ENCODE data around the gene H1-8. TPM values are rescaled to one million over a fixed set of nuclear protein-coding genes. Genes with fewer than 3 reads are reported as not detected.

H1-8 gene
- total RNA-seq, 4 donors from 2014 or later: not detected

DNA sequence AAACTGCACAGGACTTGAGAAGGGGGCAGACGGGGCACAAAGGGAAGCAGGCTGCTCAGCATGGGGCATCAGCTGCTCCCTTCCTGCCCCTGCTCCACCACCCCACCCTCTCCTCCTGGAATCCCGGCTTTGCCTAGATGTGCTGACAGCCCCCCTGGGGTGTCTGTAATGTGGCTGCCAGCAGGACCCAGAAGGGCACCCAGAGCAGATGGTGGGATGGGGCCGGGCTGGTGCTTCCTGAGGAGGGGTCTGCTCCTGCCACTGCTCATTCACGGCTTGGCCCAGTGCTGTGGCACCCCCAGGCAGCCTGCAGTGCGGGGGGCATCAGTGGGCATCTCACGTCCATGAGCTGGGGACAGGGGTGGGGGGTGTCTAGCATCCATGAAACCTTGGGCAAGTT is 10.2 kb downstream of the H1-8 start:
- Histone ChIP-seq H3K4me3 (no peak overlapping the region), H3K36me3 (peaks cover 18% of the 10 kb centered on the region), H3K27me3 (no peaks in the 10 kb centered on the region), H3K4me1 (peaks cover 48% of the 10 kb centered on the region), H3K27ac (no peak overlapping the region), H3K9me3 (no peaks in the 10 kb centered on the region)
- TF ChIP-seq POLR2A (IDR thresholded peaks at IDR 0.05) (no peak), POLR2AphosphoS5 (IDR thresholded peaks at IDR 0.05) (no peak), EP300 (IDR thresholded peaks at IDR 0.05) (no peak)
- TF ChIP-seq, protein P1, sequence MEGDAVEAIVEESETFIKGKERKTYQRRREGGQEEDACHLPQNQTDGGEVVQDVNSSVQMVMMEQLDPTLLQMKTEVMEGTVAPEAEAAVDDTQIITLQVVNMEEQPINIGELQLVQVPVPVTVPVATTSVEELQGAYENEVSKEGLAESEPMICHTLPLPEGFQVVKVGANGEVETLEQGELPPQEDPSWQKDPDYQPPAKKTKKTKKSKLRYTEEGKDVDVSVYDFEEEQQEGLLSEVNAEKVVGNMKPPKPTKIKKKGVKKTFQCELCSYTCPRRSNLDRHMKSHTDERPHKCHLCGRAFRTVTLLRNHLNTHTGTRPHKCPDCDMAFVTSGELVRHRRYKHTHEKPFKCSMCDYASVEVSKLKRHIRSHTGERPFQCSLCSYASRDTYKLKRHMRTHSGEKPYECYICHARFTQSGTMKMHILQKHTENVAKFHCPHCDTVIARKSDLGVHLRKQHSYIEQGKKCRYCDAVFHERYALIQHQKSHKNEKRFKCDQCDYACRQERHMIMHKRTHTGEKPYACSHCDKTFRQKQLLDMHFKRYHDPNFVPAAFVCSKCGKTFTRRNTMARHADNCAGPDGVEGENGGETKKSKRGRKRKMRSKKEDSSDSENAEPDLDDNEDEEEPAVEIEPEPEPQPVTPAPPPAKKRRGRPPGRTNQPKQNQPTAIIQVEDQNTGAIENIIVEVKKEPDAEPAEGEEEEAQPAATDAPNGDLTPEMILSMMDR (IDR thresholded peaks at IDR 0.05): no peak
- WGBS: 70% methylated on average over 3 of the region's 6 CpGs
- no peak for DNase-seq (ENCODE audit: low spot score in 2 of 2)

- Histone ChIP-seq H3K4me1 (peaks cover 52% of the 10 kb centered on the region), H3K4me3 (no peak overlapping the region), H3K27ac (no peak overlapping the region), H3K27me3 (no peaks in the 10 kb centered on the region), H3K9me3 (no peaks in the 10 kb centered on the region), H3K36me3 (peaks cover 19% of the 10 kb centered on the region)
- 38% methylated on average over 15 of the region's 15 CpGs for WGBS
- no peak for DNase-seq (ENCODE audit: low spot score in 2 of 2)
- TF ChIP-seq POLR2A (IDR thresholded peaks at IDR 0.05) (no peak), POLR2AphosphoS5 (IDR thresholded peaks at IDR 0.05) (no peak), EP300 (IDR thresholded peaks at IDR 0.05) (no peak)
- TF ChIP-seq, protein P1 (IDR thresholded peaks at IDR 0.05): no peak
Measured at GRCh38 chr3:129553719-129554118, 10.7 kb downstream of the H1-8 start.

DNA sequence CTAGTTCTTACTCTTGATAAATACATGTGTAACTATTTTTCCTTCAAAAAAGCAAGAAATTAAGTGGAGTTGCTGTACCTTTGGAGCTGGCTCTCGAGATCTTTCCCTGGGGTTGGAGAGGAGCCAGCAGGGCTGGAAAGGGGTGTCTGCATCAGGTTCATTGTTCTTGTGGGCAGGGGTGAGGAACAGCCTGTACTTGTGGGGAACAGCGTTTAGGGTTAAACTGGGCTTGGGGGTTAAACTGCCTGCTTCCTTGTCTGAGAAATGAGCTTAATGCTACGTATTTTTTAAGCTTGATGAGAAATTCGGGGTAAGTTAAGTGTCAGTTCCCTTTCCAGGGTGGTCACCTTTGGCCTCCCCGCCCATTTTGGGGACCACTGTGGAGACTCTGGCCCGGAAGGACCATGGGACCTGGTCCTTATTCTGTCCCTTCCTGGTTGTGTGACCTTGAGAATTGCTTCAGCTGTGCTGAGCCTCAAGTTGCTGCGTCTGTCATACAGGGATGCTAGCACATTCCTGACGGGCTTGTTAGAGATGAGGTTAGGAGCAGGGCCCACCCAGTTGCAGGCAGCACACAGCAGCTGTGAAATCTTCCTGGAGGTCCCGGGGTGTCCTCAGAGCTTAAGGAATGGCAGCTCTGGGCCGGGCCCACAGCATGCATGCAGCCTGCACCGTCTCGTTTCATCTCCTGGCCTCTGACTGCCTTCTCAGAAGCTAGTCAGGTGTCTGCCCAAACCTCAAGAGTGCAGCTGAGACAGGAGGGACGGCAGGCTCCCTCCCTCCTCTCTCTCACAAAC is 11.6 kb downstream of the H1-8 start:
- WGBS: 56% methylated on average over 11 of the region's 13 CpGs
- no peak for DNase-seq (ENCODE audit: low spot score in 2 of 2)
- Histone ChIP-seq H3K27me3 (no peaks in the 10 kb centered on the region), H3K27ac (no peak overlapping the region), H3K9me3 (no peaks in the 10 kb centered on the region), H3K36me3 (peaks cover 21% of the 10 kb centered on the region), H3K4me3 (no peak overlapping the region), H3K4me1 (peaks cover 60% of the 10 kb centered on the region)
- TF ChIP-seq POLR2A (IDR thresholded peaks at IDR 0.05) (no peak), EP300 (IDR thresholded peaks at IDR 0.05) (no peak), POLR2AphosphoS5 (IDR thresholded peaks at IDR 0.05) (no peak)
- TF ChIP-seq, protein P1 (IDR thresholded peaks at IDR 0.05): no peak

- TF ChIP-seq POLR2AphosphoS5 (IDR thresholded peaks at IDR 0.05) (no peak), EP300 (IDR thresholded peaks at IDR 0.05) (no peak), POLR2A (IDR thresholded peaks at IDR 0.05) (no peak)
- TF ChIP-seq, protein P1 (IDR thresholded peaks at IDR 0.05): no peak
- Histone ChIP-seq H3K4me1 (peaks cover 66% of the 10 kb centered on the region), H3K27ac (no peak overlapping the region), H3K27me3 (no peaks in the 10 kb centered on the region), H3K9me3 (no peaks in the 10 kb centered on the region), H3K4me3 (no peak overlapping the region), H3K36me3 (peaks cover 27% of the 10 kb centered on the region)
- 74% methylated on average over 13 of the region's 15 CpGs for WGBS
- no peak for DNase-seq (ENCODE audit: low spot score in 2 of 2)
Measured at GRCh38 chr3:129555153-129555550, 12.2 kb downstream of the H1-8 start.

DNA sequence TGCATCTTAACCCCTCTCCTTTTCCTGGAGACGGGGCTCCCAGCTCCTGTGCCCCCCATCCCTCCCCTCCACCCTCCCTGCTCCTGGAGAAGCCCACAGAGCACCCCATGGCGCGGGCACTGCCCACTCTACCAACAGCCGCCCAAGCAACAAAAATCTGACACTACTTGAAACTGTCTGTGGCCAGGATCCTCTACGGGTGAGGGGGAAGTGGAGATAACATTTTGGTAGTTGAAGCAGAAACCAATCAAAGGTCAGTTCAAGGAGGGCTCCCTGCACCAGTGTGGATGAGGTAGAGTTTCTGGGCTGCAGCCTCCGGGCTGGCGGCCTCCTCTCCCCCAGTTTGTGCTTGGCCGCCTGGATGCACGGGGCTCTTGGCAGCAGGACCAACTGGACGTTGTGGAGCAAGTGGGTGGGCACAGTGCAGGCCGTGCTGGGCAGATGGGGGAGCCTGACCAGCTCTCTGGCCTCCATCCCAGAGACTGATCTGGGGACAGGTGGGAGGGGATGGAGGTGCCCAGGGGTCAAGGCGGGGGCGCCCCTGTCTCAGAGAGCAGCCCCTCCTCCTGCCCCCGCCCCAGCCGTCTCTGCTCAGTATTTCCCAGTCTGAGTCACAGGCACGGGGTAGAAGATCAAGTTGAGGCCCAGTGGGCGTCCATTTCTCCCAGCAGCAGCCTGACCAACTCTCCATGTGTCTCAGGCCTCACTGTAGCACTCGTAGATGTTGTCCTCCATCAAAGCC is 12.8 kb downstream of the H1-8 start:
- TF ChIP-seq POLR2AphosphoS5 (IDR thresholded peaks at IDR 0.05): no peak
- TF ChIP-seq, protein P1 (IDR thresholded peaks at IDR 0.05): no peak
- TF ChIP-seq EP300 (IDR thresholded peaks at IDR 0.05): no peak
- TF ChIP-seq POLR2A (IDR thresholded peaks at IDR 0.05): no peak
- Histone ChIP-seq H3K27me3 (no peaks in the 10 kb centered on the region), H3K36me3 (peaks cover 30% of the 10 kb centered on the region), H3K9me3 (no peaks in the 10 kb centered on the region), H3K27ac (no peak overlapping the region), H3K4me3 (no peak overlapping the region), H3K4me1 (peaks cover 73% of the 10 kb centered on the region)
- DNase-seq (ENCODE audit: low spot score in 2 of 2): no peak
- 75% methylated on average over 8 of the region's 18 CpGs for WGBS
